ENCODE data around the gene CBARP.

Gene CBARP

GRCh38 chr19:1234051-1234954, 3.5 kb downstream of the CBARP start:
- Histone ChIP-seq H3K4me3 (no peak overlapping the region), H3K27ac (no peak overlapping the region), H3K9ac (ENCODE audit: insufficient read length) (no peak overlapping the region), H3K36me3 (ENCODE audit: insufficient read depth, low read length) (no peaks in the 10 kb centered on the region; the same call in 1 of the 2 replicates), H3K9me3 (ENCODE audit: low read depth, low read length) (no peaks in the 10 kb centered on the region)
- DNase-seq (ENCODE audit: low read depth, low spot score) = no peak
- TF ChIP-seq POLR2AphosphoS5 (IDR thresholded peaks at IDR 0.05; ENCODE audit: borderline replicate concordance, low read depth, low read length) (no peak), FOXP2 (optimal IDR thresholded peaks at IDR 0.05; ENCODE audit: control extremely low read depth, extremely low read length, insufficient read depth) (no peak), EZH2 (IDR thresholded peaks at IDR 0.05) (no peak)

GRCh38 chr19:1233115-1233667, 4.6 kb downstream of the CBARP start:
- no peak for DNase-seq (ENCODE audit: low read depth, low spot score)
- no peak overlapping the region for H3K9ac ChIP-seq (ENCODE audit: insufficient read length)
- H3K4me3 ChIP-seq = no peak overlapping the region
- H3K27ac ChIP-seq = no peak overlapping the region
- H3K9me3 ChIP-seq (ENCODE audit: low read depth, low read length) = no peaks in the 10 kb centered on the region
- TF ChIP-seq FOXP2 (optimal IDR thresholded peaks at IDR 0.05; ENCODE audit: control extremely low read depth, extremely low read length, insufficient read depth) (no peak), POLR2AphosphoS5 (IDR thresholded peaks at IDR 0.05; ENCODE audit: borderline replicate concordance, low read depth, low read length) (no peak), EZH2 (IDR thresholded peaks at IDR 0.05) (no peak)
- H3K36me3 ChIP-seq (ENCODE audit: insufficient read depth, low read length) = no peaks in the 10 kb centered on the region; the same call in 1 of the 2 replicates

- H3K27ac ChIP-seq = peak overlapping the region; percentile 49
- no peak overlapping the region for H3K4me3 ChIP-seq
- DNase-seq (ENCODE audit: low read depth, low spot score) = no peak
- no peak overlapping the region for H3K9ac ChIP-seq (ENCODE audit: insufficient read length)
- no peaks in the 10 kb centered on the region; the same call in 1 of the 2 replicates for H3K36me3 ChIP-seq (ENCODE audit: insufficient read depth, low read length)
- no peaks in the 10 kb centered on the region for H3K9me3 ChIP-seq (ENCODE audit: low read depth, low read length)
- no peak for TF ChIP-seq EZH2 (IDR thresholded peaks at IDR 0.05)
- no peak for TF ChIP-seq POLR2AphosphoS5 (IDR thresholded peaks at IDR 0.05; ENCODE audit: borderline replicate concordance, low read depth, low read length)
- no peak for TF ChIP-seq FOXP2 (optimal IDR thresholded peaks at IDR 0.05; ENCODE audit: control extremely low read depth, extremely low read length, insufficient read depth)
Observed at GRCh38 chr19:1232652-1233072, 5.1 kb downstream of the CBARP start.

DNA sequence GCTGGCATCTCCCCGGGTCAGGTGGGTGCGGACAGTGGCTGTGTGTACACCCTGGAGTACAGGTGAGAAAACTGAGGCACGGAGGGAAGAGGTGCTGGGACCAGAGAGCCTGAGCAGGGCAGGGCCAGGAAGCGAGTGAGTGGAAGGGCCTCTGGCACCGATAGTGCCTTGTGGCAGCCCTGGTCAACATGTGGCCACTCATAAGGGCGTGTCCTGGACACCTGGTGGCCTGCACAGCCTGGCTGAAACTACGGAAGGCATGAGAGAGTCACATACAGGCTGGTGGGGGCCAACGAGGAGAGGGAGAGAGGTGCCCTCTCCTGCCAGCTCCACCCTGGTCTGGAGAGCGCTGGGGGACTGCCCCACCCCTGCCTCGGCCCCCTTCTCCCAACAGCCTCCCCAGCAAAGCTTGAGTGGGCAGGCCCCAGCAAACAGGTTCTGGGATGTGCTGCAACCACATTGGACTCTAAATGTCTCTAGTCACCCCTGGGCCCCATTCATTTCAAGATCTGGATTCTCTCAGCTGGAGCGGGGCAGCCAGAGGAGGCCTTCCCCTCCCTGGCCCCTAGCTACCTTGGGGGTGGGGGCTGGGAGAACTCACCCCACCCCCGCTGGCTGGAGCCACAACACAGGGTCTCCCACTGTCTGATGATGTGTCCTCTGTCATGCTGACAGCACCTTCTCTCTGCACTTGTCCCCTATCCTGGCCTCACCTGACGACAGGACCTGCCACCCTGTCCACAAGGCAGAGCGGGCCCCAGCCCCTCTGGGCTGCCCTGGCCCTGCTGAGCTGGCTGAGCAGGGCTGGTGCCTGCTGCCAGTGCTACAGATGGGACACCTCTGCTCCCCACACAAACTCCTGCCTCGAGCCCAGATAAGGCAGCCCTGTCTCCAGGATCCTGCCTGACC, 5.8 kb downstream of the CBARP start:
- H3K9ac ChIP-seq (ENCODE audit: insufficient read length) = no peak overlapping the region
- no peak for DNase-seq (ENCODE audit: low read depth, low spot score)
- H3K36me3 ChIP-seq (ENCODE audit: insufficient read depth, low read length) = no peaks in the 10 kb centered on the region; the same call in 1 of the 2 replicates
- TF ChIP-seq EZH2 (IDR thresholded peaks at IDR 0.05) (no peak), FOXP2 (optimal IDR thresholded peaks at IDR 0.05; ENCODE audit: control extremely low read depth, extremely low read length, insufficient read depth) (no peak), POLR2AphosphoS5 (IDR thresholded peaks at IDR 0.05; ENCODE audit: borderline replicate concordance, low read depth, low read length) (no peak)
- no peaks in the 10 kb centered on the region for H3K9me3 ChIP-seq (ENCODE audit: low read depth, low read length)
- peak overlapping the region; percentile 49 for H3K27ac ChIP-seq
- H3K4me3 ChIP-seq = no peak overlapping the region

- no peak for DNase-seq (ENCODE audit: low read depth, low spot score)
- no peak overlapping the region for H3K27ac ChIP-seq
- TF ChIP-seq FOXP2 (optimal IDR thresholded peaks at IDR 0.05; ENCODE audit: control extremely low read depth, extremely low read length, insufficient read depth) (no peak), POLR2AphosphoS5 (IDR thresholded peaks at IDR 0.05; ENCODE audit: borderline replicate concordance, low read depth, low read length) (no peak), EZH2 (IDR thresholded peaks at IDR 0.05) (no peak)
- no peak overlapping the region for H3K4me3 ChIP-seq
- no peak overlapping the region for H3K9ac ChIP-seq (ENCODE audit: insufficient read length)
- H3K36me3 ChIP-seq (ENCODE audit: insufficient read depth, low read length) = no peaks in the 10 kb centered on the region; the same call in 1 of the 2 replicates
- no peaks in the 10 kb centered on the region for H3K9me3 ChIP-seq (ENCODE audit: low read depth, low read length)
Observed at GRCh38 chr19:1230783-1231489, 6.9 kb downstream of the CBARP start.

GRCh38 chr19:1229924-1230782, 7.7 kb downstream of the CBARP start:
- H3K9me3 ChIP-seq (ENCODE audit: low read depth, low read length) = no peaks in the 10 kb centered on the region
- TF ChIP-seq POLR2AphosphoS5 (IDR thresholded peaks at IDR 0.05; ENCODE audit: borderline replicate concordance, low read depth, low read length) (no peak), EZH2 (IDR thresholded peaks at IDR 0.05) (no peak), FOXP2 (optimal IDR thresholded peaks at IDR 0.05; ENCODE audit: control extremely low read depth, extremely low read length, insufficient read depth) (no peak)
- H3K36me3 ChIP-seq (ENCODE audit: insufficient read depth, low read length) = no peaks in the 10 kb centered on the region; the same call in 1 of the 2 replicates
- no peak overlapping the region for H3K27ac ChIP-seq
- no peak overlapping the region for H3K9ac ChIP-seq (ENCODE audit: insufficient read length)
- no peak for DNase-seq (ENCODE audit: low read depth, low spot score)
- H3K4me3 ChIP-seq = no peak overlapping the region
